Activated CD4-positive, alpha-beta memory T cell treated with anti-CD3 and anti-CD28 coated beads for 36 hours (primary cell): ENCODE results near the gene ADA. TPM values are rescaled to one million over a fixed set of nuclear protein-coding genes. Genes with fewer than 3 reads are reported as not detected.
"Not testable (repeated sequence)": the region's sequence is repeated elsewhere in the genome, so short reads cannot be mapped to it uniquely, and the experiment has no call there.

Source experiments
- CTCF ChIA-PET: fragments of 350-600 bp; sonication (Branson Sonifier 250); formaldehyde crosslinking; loops from one replicate; lab custom pipeline; 2021; ENCODE audit warnings: antibody characterized with exemption, inconsistent platforms; lab: Charles Lee
- POLR2A ChIA-PET: fragments of 350-600 bp; sonication (Branson Sonifier 250); formaldehyde crosslinking; loops from one replicate; lab custom pipeline; 2021; ENCODE audit warnings: antibody characterized with exemption; lab: Charles Lee
- DNase-seq: peaks from one replicate; pipeline ENCODE4 v3.0.0-alpha.2; 2020
- H3K27ac Mint-ChIP-seq: one replicate; pipeline ENCODE4 v1.8.0; 2021; ENCODE audit warnings: mixed read lengths
- H3K27me3 Mint-ChIP-seq: one replicate; pipeline ENCODE4 v1.8.0; 2021; ENCODE audit warnings: mixed read lengths
- H3K36me3 Mint-ChIP-seq: one replicate; pipeline ENCODE4 v1.8.0; 2021; ENCODE audit warnings: mixed read lengths
- H3K4me1 Mint-ChIP-seq: one replicate; pipeline ENCODE4 v1.8.0; 2021; ENCODE audit warnings: low read depth, mixed read lengths
- H3K4me3 Mint-ChIP-seq: one replicate; pipeline ENCODE4 v1.8.0; 2021; ENCODE audit warnings: mild to moderate bottlenecking, mixed read lengths
- H3K9me3 Mint-ChIP-seq: one replicate; pipeline ENCODE4 v1.8.0; 2021; ENCODE audit warnings: mixed read lengths
- intact Hi-C: fragments of 100-400 bp; cut with micrococcal nuclease; formaldehyde crosslinking; loops from one replicate; pipeline ENCODE4 v1.15.1; 2023
- total RNA-seq, 2 experiments: library from RNA; stranded (reverse); gene quantifications; one replicate each; pipeline ENCODE4 v1.2.3, GENCODE V29; 2021

Gene ADA
- total RNA-seq, 2 experiments from 2014 or later, result 35.7 to 38.0 TPM

DNA sequence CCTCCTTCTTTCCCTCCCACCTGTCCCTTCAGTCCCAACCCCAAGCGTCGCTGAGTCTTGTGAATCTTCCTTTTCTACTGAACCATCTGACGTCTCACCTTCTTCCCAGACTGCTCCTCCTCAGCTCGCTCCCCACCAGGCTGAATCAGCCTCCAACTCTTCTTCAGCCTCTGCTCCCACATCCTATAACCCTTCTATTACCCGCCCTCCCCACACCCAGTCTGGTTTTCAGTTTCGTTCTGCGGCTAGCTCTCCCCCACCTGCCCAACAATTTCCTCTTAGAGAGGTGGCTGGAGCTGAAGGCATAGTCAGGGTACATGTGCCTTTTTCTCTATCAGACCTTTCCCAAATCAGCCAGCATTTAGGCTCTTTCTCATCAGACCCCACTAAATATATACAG is 20.0 kb upstream of the ADA start:
- not testable (repeated sequence) for H3K9me3 Mint-ChIP-seq, H3K36me3 Mint-ChIP-seq, H3K27me3 Mint-ChIP-seq
- H3K4me1 Mint-ChIP-seq, result peaks cover 27% of the 10 kb centered on the region
- ChIA-PET CTCF (interaction anchor here (0.8 to 2.2 kb wide), 4 partner anchors 11 to 62 kb away, joined by 3 to 15 read pairs (median 7); no protein-coding TSS in a partner anchor), POLR2A (interaction anchor here (1.6 kb wide), 1 partner anchor 27 kb away, joined by 4 read pairs; no protein-coding TSS in a partner anchor)
- peak overlapping the region; percentile 71 for H3K4me3 Mint-ChIP-seq
- H3K27ac Mint-ChIP-seq, result peak overlapping the region; percentile 57
- peak; percentile 86 for DNase-seq
- intact Hi-C loops, result loop anchor here (2.0 kb wide), 1 partner anchor 21 kb away; the partner anchor contains the start of gene ADA

DNA sequence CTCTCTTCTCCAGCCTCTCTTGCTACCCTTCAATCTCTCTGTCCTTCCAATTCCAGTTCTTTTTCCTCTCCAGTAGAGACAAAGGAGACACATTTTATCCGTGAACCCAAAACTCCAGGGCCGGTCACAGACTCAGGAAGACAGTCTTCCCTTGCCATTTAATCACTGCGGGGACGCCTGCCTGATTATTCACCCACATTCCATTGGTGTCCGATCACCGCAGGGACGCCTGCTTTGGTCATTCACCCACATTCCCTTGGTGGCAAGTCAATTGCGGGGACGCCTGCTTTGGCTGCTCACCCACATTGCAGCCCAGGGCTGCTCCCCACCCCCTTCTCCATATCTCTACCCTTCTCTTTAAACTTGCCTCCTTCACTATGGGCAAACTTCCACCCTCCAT is 19.4 kb upstream of the ADA start:
- CTCF ChIA-PET, H3K9me3 Mint-ChIP-seq, H3K27me3 Mint-ChIP-seq, POLR2A ChIA-PET, H3K36me3 Mint-ChIP-seq, DNase-seq, H3K27ac Mint-ChIP-seq: not testable (repeated sequence)
- H3K4me3 Mint-ChIP-seq, result peak overlapping the region; percentile 71
- intact Hi-C loops, result loop anchor here (2.0 kb wide), 1 partner anchor 20 kb away; the partner anchor contains the start of gene ADA
- H3K4me1 Mint-ChIP-seq, result peaks cover 27% of the 10 kb centered on the region

DNA sequence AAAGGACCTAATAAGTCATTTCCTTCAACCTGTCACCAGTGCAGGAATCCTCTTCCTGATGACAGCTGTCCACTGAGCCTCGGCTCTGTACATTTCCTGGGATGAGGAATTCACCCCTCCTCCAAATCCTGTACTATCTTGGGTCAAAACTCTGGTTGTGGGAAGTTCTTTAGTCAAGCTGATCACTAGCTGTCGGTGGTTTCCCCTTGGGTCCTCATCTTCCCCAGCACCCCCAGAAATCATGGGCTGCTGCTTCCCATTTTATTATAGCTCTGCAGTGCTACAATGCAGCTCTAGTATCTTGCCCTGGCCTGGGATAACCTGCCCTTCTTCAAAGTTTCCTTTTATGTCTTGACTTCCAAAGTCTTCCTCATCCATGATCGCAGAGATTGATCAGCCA is 14.6 kb upstream of the ADA start:
- no peaks in the 10 kb centered on the region for H3K9me3 Mint-ChIP-seq
- intact Hi-C loops, result no loop called here
- no peaks in the 10 kb centered on the region for H3K36me3 Mint-ChIP-seq
- no peak overlapping the region for H3K4me3 Mint-ChIP-seq
- no peaks in the 10 kb centered on the region for H3K27me3 Mint-ChIP-seq
- H3K4me1 Mint-ChIP-seq, result peaks cover 13% of the 10 kb centered on the region
- H3K27ac Mint-ChIP-seq, result no peak overlapping the region
- no peak for DNase-seq
- ChIA-PET CTCF (interaction anchor here (1.0 to 1.2 kb wide), 2 partner anchors 18 to 20 kb away, joined by 4 read pairs; no protein-coding TSS in a partner anchor), POLR2A (no interaction called here)

DNA sequence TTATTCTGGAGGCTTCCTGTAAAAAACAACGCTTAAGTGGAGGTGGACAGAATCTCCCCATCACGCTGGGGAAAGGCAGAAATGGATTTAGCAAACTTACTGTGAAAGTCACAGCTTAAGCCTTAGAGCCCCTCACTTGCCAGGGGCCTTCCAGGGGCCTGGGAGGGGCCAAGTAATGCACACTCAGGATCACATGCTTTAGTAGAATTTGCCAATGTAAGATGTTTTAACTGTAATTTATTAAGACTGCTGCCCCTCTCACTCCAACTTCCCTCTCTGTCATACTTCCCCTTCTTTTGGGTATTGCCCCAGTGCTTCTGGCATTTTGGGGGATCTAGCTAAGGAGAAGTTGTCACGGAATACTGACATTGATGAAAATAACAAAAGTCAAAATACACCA is 12.6 kb upstream of the ADA start:
- POLR2A ChIA-PET, result no interaction called here
- no peak for DNase-seq
- Mint-ChIP-seq H3K4me1 (peaks cover 8% of the 10 kb centered on the region), H3K4me3 (no peak overlapping the region), H3K9me3 (no peaks in the 10 kb centered on the region), H3K27ac (no peak overlapping the region), H3K27me3 (no peaks in the 10 kb centered on the region), H3K36me3 (peaks cover 1% of the 10 kb centered on the region)
- CTCF ChIA-PET, result interaction anchor here (0.6 to 1.7 kb wide), 4 partner anchors 14 to 121 kb away, joined by 3 to 4 read pairs (median 4); no protein-coding TSS in a partner anchor
- intact Hi-C loops, result no loop called here

DNA sequence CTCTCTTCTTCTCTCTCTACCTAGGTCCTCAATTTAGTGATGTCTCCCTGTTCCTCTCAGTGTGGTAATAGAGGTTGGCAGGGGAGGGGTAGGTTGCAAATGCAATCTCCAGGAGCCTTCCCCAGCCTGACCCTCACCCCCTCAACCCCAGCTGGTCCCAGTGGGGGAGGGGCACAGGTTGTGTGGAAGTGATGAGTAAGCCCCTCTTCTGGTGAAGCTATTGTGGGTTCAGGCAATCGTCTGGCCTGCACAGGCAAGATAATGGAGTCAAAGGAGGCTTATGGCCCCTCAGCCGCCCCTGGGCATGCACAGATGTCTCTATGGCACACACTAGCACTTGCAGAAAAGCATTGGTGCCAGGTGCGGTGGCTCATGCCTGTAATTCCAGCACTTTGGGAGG is 10.8 kb upstream of the ADA start:
- DNase-seq, result no peak
- H3K27me3 Mint-ChIP-seq, result no peaks in the 10 kb centered on the region
- no peaks in the 10 kb centered on the region for H3K9me3 Mint-ChIP-seq
- H3K36me3 Mint-ChIP-seq, result peaks cover 1% of the 10 kb centered on the region
- no peak overlapping the region for H3K4me3 Mint-ChIP-seq
- intact Hi-C loops, result no loop called here
- ChIA-PET CTCF (no interaction called here), POLR2A (no interaction called here)
- H3K27ac Mint-ChIP-seq, result no peak overlapping the region
- H3K4me1 Mint-ChIP-seq, result peaks cover 8% of the 10 kb centered on the region

DNA sequence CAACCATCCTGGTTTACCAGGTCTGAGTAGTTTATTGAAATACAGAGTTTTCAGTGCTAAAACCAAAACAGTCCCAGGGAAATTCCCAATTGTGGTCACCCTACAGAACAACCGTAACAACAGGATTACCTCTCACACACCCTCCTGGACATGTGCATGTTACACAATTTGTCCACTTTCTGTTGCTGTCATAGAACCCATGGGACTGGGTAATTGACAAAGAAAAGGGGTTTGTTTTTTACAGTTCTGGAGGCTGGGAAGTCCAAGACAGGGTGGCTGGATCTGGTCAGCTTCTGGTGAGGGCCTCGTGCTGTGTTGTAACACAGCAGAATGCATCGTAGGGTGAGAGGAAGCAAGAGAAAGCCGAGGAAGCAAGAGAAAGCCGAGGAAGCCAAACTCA is 9.1 kb upstream of the ADA start:
- CTCF ChIA-PET, result interaction anchor here (0.6 to 1.3 kb wide), 2 partner anchors 22 to 285 kb away, joined by 4 read pairs; no protein-coding TSS in a partner anchor
- Mint-ChIP-seq H3K27me3 (no peaks in the 10 kb centered on the region), H3K4me3 (no peak overlapping the region), H3K27ac (peak overlapping the region; percentile 33), H3K36me3 (peaks cover 1% of the 10 kb centered on the region), H3K9me3 (no peaks in the 10 kb centered on the region), H3K4me1 (peaks cover 8% of the 10 kb centered on the region)
- intact Hi-C loops, result no loop called here
- no peak for DNase-seq
- POLR2A ChIA-PET, result no interaction called here

DNA sequence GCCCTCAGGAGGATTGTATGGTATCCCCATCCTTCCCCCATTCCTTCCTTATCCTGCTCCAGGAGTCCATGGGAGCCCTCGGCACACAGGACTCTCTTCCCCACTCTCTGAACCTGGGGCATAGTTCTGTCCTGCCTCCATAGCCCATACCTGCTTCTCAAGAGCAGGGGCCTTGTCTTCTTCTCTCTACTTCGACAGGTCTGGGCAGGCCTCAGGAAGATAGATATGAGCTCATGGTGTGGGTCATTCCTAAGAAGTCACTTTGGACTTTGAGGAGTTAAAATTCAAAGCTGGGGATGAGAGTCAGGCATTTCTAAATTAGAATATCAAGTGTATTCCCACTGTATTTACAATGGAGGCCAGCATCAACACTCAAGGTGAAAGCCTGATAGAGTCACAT is 8.4 kb upstream of the ADA start:
- intact Hi-C loops, result no loop called here
- Mint-ChIP-seq H3K9me3 (no peaks in the 10 kb centered on the region), H3K27ac (no peak overlapping the region), H3K27me3 (no peaks in the 10 kb centered on the region), H3K36me3 (peaks cover 1% of the 10 kb centered on the region), H3K4me1 (peaks cover 8% of the 10 kb centered on the region), H3K4me3 (no peak overlapping the region)
- POLR2A ChIA-PET, result no interaction called here
- no peak for DNase-seq
- CTCF ChIA-PET, result interaction anchor here (0.6 to 1.3 kb wide), 2 partner anchors 23 to 285 kb away, joined by 4 read pairs; no protein-coding TSS in a partner anchor

DNA sequence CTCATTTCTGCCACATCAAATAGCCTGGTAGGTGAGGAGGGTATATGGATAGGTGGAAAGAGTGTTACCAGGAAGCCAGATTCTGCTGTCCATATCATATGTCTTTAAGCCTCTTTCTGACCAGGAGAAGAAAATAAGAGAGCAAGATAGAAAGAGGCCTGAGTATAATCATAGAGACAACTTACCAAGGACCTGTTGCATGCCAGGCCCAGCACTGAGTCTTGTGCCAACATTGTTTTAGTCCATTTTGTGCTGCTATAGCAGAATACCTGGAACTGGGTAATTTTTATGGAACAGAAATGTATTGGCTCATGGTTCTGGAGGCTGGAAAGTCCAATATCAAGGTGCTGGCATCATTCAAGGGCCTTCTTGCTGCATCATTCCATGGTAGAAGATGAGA is 7.3 kb upstream of the ADA start:
- no peak for DNase-seq
- intact Hi-C loops, result no loop called here
- Mint-ChIP-seq H3K27me3 (no peaks in the 10 kb centered on the region), H3K4me1 (peaks cover 8% of the 10 kb centered on the region), H3K27ac (no peak overlapping the region), H3K36me3 (peaks cover 1% of the 10 kb centered on the region), H3K9me3 (no peaks in the 10 kb centered on the region), H3K4me3 (no peak overlapping the region)
- POLR2A ChIA-PET, result no interaction called here
- CTCF ChIA-PET, result no interaction called here

DNA sequence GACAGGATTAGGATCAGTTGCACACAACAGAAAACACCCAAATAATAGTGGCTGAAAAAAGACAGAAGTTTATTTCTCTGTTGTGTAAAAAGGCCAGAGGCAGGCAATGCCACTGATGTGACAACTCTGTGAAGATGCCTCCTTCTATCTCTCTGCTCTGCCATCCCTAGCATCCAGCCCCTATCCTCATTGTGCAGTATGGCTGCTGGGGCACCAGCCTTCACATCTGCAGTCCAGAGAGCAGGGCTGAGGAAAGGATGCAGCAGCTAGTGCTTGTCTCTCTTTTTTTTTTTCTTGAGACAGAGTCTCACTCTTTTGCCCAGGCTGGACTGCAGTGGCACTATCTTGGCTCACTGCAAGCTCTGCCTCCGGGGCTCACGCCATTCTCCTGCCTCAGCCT is 6.4 kb upstream of the ADA start:
- ChIA-PET POLR2A (no interaction called here), CTCF (no interaction called here)
- Mint-ChIP-seq H3K4me1 (peaks cover 11% of the 10 kb centered on the region), H3K4me3 (no peak overlapping the region), H3K27ac (no peak overlapping the region), H3K9me3 (no peaks in the 10 kb centered on the region), H3K36me3 (peaks cover 1% of the 10 kb centered on the region), H3K27me3 (no peaks in the 10 kb centered on the region)
- DNase-seq, result no peak
- intact Hi-C loops, result no loop called here

DNA sequence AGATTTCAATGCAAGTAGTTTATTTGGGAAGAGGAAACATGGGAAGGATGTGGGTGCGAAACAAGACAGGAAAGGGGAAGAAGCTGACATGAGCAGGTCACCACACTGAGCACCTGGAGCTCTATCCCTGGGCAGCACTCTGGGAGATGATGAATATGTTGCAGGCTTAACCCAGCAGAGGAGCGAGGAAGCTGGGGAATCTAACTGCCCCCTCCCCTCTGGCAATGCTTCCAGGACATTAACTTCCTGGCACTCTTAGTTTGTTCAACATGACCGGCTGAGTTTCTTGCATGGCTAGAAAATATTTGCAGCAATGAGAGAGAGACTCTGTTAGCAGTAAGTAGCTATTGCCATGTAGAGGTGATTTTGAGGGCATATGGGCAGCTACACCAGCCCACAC is 4.9 kb upstream of the ADA start:
- no peak overlapping the region for H3K4me3 Mint-ChIP-seq

DNA sequence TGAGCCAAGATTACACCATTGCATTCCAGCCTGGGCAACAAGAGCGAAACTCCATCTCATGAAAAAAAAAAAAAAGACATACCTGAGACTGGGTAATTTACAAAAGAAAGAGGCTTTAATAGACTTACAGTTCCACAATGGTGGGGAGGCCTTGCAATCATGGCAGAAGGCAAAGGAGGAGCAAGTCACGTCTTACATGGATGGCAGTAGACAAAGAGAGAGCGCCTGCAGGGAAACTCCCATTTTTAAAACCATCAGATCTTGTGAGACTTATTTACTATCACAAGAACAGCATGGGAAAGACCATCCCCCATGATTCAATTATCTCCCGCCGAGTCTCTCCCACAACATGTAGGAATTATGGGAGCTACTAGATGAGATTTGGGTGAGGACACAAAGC is 2.7 kb upstream of the ADA start:
- DNase-seq, H3K4me3 Mint-ChIP-seq, H3K9me3 Mint-ChIP-seq, H3K27ac Mint-ChIP-seq, POLR2A ChIA-PET, H3K36me3 Mint-ChIP-seq, H3K27me3 Mint-ChIP-seq: not testable (repeated sequence)
- peaks cover 24% of the 10 kb centered on the region for H3K4me1 Mint-ChIP-seq
- CTCF ChIA-PET, result interaction anchor here (0.6 kb wide), 1 partner anchor 29 kb away, joined by 3 read pairs; no protein-coding TSS in a partner anchor
- intact Hi-C loops, result loop anchor here (5.0 kb wide), 1 partner anchor 437 kb away; no protein-coding TSS in a partner anchor

More for the DNA sequence above, 4.9 kb upstream of the ADA start:
- intact Hi-C loops, result no loop called here
- H3K4me1 Mint-ChIP-seq, result peaks cover 15% of the 10 kb centered on the region
- no peak overlapping the region for H3K27ac Mint-ChIP-seq
- H3K9me3 Mint-ChIP-seq, result no peaks in the 10 kb centered on the region
- CTCF ChIA-PET, result interaction anchor here (0.6 to 1.6 kb wide), 2 partner anchors 14 to 54 kb away, joined by 3 to 5 read pairs; no protein-coding TSS in a partner anchor
- POLR2A ChIA-PET, result no interaction called here
- no peaks in the 10 kb centered on the region for H3K27me3 Mint-ChIP-seq
- DNase-seq, result no peak
- H3K36me3 Mint-ChIP-seq, result peaks cover 1% of the 10 kb centered on the region

DNA sequence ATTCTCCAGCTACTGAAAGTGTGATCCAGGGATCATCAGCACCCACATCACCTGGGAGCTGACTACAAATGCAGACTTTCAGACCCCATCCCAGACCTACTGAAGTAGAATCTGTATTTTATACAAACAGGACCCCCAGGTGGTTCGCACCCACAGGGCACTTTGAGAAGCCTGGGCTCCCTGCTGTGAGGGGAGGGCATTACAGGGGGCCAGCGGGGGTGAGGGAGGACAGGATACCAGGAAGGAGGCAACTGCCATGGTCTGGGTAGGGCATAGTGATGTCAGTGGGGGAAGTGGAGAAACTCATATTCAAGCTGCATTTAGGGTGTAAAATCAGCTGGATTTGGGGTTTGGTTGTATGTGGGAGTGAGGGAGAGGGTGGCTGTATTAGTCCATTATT is 2.0 kb upstream of the ADA start:
- POLR2A ChIA-PET, result no interaction called here
- intact Hi-C loops, result loop anchor here (5.0 kb wide), 1 partner anchor 436 kb away; no protein-coding TSS in a partner anchor

DNA sequence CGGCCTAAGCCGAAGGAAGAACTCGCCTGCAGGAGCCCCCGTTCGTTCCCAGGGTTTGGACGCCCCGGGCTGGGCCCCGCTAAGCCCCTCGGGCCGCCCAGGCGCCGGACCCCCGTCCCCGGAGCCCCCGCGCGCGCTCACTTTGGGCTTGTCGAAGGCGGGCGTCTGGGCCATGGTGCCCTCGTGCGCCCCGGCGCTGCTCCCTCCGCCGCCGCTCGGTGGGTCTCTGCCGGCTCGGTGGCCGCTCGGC is 140 bp downstream of the ADA start:
- no peak overlapping the region for H3K27ac Mint-ChIP-seq
- intact Hi-C loops, result loop anchor here (2.0 to 5.0 kb wide), 2 partner anchors 19 to 434 kb away; no protein-coding TSS in a partner anchor

More for the DNA sequence above, 2.0 kb upstream of the ADA start:
- H3K9me3 Mint-ChIP-seq, result no peaks in the 10 kb centered on the region
- peaks cover 31% of the 10 kb centered on the region for H3K4me1 Mint-ChIP-seq
- H3K27ac Mint-ChIP-seq, result no peak overlapping the region
- DNase-seq, result no peak
- CTCF ChIA-PET, result interaction anchor here (0.6 kb wide), 1 partner anchor 30 kb away, joined by 3 read pairs; no protein-coding TSS in a partner anchor
- H3K27me3 Mint-ChIP-seq, result no peaks in the 10 kb centered on the region
- peak overlapping the region; percentile 33 for H3K4me3 Mint-ChIP-seq
- no peaks in the 10 kb centered on the region for H3K36me3 Mint-ChIP-seq

More for the DNA sequence above, 140 bp downstream of the ADA start:
- DNase-seq, result no peak
- Mint-ChIP-seq H3K27me3 (no peaks in the 10 kb centered on the region), H3K9me3 (no peaks in the 10 kb centered on the region), H3K4me1 (peaks cover 45% of the 10 kb centered on the region), H3K36me3 (no peaks in the 10 kb centered on the region), H3K4me3 (peak overlapping the region; percentile 85)
- CTCF ChIA-PET, result interaction anchor here (0.8 to 3.7 kb wide), 5 partner anchors 9 to 82 kb away, joined by 3 to 20 read pairs (median 7); no protein-coding TSS in a partner anchor
- POLR2A ChIA-PET, result no interaction called here
